ENCODE data around the gene HDAC9.

HDAC9 gene

DNA sequence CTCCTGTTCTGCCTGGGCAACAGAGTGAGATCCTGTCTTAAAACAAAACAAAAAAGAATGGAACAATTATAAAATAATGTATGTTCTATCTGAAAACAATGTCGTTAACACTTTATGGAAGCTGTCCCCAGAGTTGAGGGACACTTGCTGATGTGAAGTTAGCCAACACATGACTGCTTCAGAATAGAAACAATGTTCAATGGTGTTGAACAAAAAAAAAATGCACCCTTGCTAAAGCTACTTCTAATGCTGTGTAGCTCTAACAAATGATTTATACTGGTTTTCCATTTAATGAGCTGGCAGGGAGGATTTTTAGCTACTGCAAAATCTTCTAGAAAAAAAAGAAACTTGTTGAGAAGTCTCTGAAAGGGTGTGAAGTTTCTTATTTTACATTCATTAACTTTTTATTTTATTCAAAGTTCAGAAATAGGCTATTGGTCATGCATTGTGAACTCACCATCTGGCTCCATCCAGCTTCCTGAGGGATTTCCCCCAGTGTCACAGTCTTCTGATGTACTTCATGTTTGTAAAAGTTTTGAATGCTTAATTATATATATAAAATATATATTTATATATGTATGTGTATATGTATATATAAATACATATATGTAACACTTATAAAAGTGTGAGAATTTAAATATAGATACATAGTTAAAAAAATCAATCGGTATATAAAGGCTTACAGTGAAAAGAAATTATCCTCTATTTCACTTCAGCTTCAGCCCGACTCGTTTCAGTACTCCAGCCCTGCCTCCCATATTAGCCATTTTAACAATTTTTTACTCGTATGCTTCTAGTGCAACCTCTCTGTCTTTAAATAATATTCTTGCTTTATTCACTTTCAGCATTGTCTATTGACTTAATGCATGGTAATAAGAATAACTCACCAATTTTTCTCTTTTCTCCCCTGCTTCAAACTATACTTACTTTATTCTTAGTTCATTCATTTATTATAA, 35.0 kb downstream of the HDAC9 start:
- no peak for DNase-seq (ENCODE audit: insufficient read length, low spot score)
- no peak for FAIRE-seq

DNA sequence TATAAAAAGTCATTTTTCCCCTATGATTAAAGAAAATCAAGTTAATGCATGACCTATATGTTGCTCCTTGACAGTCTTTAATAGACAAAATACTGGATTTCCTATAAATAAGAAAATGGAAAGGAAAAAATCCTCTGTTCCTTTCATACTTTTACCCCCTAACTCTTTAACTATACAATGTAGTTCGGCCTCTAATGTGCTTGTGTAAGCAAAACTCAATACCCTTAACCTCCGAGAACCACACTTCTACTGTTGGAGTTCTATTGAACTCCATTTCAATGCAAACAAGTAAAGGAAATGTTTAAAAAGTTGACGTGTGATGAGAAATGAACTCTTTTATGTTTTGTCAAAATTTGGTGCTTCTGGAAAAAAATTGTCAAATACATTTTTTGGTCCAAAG, 36.0 kb downstream of the HDAC9 start:
- TF ChIP-seq, protein P1, sequence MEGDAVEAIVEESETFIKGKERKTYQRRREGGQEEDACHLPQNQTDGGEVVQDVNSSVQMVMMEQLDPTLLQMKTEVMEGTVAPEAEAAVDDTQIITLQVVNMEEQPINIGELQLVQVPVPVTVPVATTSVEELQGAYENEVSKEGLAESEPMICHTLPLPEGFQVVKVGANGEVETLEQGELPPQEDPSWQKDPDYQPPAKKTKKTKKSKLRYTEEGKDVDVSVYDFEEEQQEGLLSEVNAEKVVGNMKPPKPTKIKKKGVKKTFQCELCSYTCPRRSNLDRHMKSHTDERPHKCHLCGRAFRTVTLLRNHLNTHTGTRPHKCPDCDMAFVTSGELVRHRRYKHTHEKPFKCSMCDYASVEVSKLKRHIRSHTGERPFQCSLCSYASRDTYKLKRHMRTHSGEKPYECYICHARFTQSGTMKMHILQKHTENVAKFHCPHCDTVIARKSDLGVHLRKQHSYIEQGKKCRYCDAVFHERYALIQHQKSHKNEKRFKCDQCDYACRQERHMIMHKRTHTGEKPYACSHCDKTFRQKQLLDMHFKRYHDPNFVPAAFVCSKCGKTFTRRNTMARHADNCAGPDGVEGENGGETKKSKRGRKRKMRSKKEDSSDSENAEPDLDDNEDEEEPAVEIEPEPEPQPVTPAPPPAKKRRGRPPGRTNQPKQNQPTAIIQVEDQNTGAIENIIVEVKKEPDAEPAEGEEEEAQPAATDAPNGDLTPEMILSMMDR (IDR thresholded peaks at IDR 0.05; ENCODE audit: insufficient read depth, missing control alignments) = no peak
- FAIRE-seq (no peak), DNase-seq (ENCODE audit: insufficient read length, low spot score) (no peak)

More for the DNA sequence above, 35.0 kb downstream of the HDAC9 start:
- TF ChIP-seq, protein P1 (IDR thresholded peaks at IDR 0.05; ENCODE audit: insufficient read depth, missing control alignments) = no peak

DNA sequence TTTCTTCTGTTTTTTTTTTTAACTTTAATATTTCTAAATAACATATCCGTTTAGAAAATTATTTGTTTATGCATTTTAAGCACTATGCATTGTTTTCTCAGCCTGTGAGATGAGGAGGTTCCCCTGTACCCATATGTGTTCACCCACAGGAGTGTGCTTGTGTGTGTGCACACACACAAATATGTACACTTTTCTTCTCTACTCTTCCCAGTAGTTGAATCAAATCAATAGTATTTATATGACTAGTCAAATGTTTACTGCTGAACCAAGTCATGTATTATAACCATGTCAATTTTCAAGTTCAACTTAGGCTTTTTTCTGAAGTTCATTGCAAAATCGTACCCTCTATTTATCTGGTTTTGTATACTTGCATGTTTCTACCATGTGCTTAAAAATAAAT, 37.3 kb downstream of the HDAC9 start:
- TF ChIP-seq, protein P1 (IDR thresholded peaks at IDR 0.05; ENCODE audit: insufficient read depth, missing control alignments) = no peak
- no peak for DNase-seq (ENCODE audit: insufficient read length, low spot score)
- no peak for FAIRE-seq

DNA sequence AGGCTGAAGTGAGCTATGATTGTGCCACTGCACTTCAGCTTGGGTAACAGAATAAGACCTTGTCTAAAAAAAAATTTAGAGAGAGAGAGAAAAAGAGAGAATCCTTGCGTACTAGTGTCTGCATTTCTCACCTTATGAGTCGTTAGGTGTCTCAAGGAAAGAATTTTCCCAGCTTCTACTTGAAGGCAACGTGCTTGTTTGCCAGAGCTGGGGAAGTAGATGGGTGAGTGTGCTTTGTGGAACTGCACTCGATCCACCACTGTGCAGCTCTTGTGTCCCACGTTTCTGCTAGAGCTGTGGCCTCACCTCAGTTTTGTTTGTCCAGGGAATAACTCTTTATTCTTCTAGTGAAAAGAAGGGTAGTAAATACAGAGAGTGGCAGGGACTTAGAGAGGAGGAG, 38.9 kb downstream of the HDAC9 start:
- TF ChIP-seq, protein P1 (IDR thresholded peaks at IDR 0.05; ENCODE audit: insufficient read depth, missing control alignments) = no peak
- DNase-seq (ENCODE audit: insufficient read length, low spot score) = no peak
- no peak for FAIRE-seq

DNA sequence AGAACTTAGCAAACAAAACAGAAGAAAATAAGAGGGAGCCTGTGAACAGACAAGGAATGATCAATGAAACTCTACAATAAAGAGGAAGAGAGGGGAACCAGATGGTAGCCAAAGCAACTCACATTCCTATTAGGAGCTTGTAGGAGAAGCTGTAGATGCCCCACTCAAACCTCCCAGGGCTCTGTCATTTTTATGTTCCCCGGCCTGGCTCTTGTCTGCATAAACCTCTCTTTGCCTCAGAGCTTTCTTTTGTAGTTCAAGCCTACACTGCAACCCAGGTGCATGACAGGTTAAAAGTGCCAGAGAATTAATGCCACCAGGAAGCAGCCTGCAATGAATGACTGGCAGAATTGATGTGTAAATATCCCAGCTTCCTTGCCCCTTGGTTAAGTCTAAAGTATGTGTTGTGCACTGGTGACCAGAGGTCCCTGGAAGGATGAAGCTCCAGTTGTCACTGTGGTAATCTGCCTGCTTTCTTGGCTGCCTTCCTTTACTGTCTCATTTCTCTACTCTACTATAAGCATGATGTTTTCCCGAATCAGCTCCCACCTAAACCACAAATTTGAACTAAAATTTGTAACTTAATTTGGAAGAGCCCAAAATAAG, 40.4 kb downstream of the HDAC9 start:
- TF ChIP-seq, protein P1 (IDR thresholded peaks at IDR 0.05; ENCODE audit: insufficient read depth, missing control alignments) = no peak
- no peak for DNase-seq (ENCODE audit: insufficient read length, low spot score)
- no peak for FAIRE-seq

DNA sequence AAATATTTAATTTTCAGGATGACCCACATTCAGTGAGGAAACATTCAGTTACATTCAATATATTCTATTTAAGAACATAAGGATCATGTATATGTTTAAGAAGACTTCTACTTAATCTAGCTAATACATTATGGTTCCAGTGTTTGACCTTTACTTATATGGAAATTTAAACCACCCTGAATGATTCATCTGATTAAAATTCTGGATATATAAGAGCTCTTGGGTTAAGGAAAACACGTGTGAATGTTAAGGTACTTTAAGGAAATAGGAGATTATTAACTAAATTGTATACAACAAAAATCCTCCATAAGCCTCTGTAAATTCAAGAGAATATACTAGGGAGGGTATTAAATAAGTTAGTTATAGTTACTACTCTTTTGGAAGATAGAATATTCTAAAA, 40.9 kb downstream of the HDAC9 start:
- FAIRE-seq (no peak), DNase-seq (ENCODE audit: insufficient read length, low spot score) (no peak)
- TF ChIP-seq, protein P1 (IDR thresholded peaks at IDR 0.05; ENCODE audit: insufficient read depth, missing control alignments) = no peak
